ENCODE measurements around the gene LRRC40. TPM values are rescaled to one million over a fixed set of nuclear protein-coding genes. Genes with fewer than 3 reads are reported as not detected.

Gene LRRC40
- total and polyA plus RNA-seq, 8 donors, result 1.4 to 32.7 (median 5.9) TPM

DNA sequence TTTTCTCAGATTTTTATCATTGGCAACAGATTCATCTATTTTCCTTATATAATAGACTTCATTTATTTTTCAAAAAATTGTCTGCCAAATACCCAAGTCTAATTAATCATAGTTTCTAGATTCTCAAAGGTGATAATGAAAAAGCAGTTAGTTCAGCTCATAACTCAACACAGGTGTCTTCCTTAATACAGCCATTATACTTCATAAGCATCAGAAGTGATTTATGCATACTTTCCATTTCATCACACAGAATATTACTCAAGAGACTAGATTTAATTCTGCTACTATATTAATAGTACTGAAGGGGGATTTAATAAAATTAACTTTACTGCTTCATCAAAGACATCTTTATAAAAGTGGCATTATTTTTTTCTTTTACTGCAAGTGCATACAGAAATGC, 34.6 kb upstream of the LRRC40 start:
- intact Hi-C loops (cut with DNase I; ENCODE audit: low total_unique reads), result no loop called here
- Histone ChIP-seq H3K27ac (no peak overlapping the region), H3K4me3 (no peak overlapping the region), H3K36me3 (peaks cover 78 to 100% (median 100%) of the 10 kb centered on the region in 4 donors), H3K4me1 (no peaks in the 10 kb centered on the region), H3K9me3 (no peaks in the 10 kb centered on the region), H3K27me3 (no peaks in the 10 kb centered on the region)
- TF ChIP-seq POLR2AphosphoS5 (IDR thresholded peaks at IDR 0.05), result no peak
- TF ChIP-seq, protein P1, sequence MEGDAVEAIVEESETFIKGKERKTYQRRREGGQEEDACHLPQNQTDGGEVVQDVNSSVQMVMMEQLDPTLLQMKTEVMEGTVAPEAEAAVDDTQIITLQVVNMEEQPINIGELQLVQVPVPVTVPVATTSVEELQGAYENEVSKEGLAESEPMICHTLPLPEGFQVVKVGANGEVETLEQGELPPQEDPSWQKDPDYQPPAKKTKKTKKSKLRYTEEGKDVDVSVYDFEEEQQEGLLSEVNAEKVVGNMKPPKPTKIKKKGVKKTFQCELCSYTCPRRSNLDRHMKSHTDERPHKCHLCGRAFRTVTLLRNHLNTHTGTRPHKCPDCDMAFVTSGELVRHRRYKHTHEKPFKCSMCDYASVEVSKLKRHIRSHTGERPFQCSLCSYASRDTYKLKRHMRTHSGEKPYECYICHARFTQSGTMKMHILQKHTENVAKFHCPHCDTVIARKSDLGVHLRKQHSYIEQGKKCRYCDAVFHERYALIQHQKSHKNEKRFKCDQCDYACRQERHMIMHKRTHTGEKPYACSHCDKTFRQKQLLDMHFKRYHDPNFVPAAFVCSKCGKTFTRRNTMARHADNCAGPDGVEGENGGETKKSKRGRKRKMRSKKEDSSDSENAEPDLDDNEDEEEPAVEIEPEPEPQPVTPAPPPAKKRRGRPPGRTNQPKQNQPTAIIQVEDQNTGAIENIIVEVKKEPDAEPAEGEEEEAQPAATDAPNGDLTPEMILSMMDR (IDR thresholded peaks at IDR 0.05), result no peak
- no peak for TF ChIP-seq POLR2A (IDR thresholded peaks at IDR 0.05)
- no peak for TF ChIP-seq EP300 (IDR thresholded peaks at IDR 0.05)
- no peak for DNase-seq

DNA sequence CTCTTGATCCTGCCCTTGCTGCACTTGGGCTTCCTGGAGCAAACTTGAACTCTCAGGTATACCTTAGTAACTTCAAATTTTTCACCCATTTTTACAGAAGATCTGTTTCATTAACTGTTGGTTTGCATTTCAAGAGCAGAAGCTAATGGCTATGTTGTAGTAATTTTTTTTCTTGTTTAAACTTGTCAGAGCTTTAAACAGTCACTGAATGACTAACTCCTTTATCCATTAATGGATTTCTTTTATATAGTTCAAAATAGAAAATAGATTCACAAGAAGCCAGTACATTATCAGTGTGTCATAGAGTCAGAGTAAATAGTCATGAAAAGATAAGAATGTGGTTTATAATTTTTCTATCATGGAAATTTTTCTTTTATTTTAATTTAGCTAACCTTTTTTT, 29.4 kb upstream of the LRRC40 start:
- DNase-seq, result no peak

DNA sequence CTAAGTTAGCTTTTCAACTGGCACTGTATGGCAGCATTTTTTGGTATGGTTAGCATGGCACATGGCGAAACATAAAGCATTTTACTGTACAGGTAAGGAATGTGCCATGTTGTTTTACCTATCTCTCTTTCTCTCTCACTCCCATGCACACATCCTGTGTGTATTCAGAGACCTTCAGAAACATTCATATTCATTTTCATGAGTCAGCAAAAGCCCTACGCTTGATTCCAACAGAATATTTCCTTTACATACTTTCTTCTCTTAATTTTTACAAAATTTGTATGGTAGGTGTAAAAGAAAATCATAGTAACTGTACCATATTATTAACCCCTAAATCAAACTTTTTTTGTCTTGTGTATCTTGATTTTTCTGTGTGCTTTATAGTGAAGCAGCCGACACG, 26.1 kb upstream of the LRRC40 start:
- no peak for DNase-seq
- H3K36me3 ChIP-seq, result peaks cover 63 to 87% (median 84%) of the 10 kb centered on the region in 4 donors
- TF ChIP-seq POLR2AphosphoS5 (IDR thresholded peaks at IDR 0.05), result no peak
- TF ChIP-seq EP300 (IDR thresholded peaks at IDR 0.05), result no peak
- TF ChIP-seq, protein P1 (IDR thresholded peaks at IDR 0.05), result no peak
- TF ChIP-seq POLR2A (IDR thresholded peaks at IDR 0.05), result no peak
- H3K27ac ChIP-seq, result no peak overlapping the region
- intact Hi-C loops (cut with DNase I; ENCODE audit: low total_unique reads), result no loop called here
- 89 to 98% (median 97%) methylated on average over 4 of the region's 4 CpGs for WGBS, 5 donors
- H3K9me3 ChIP-seq, result no peaks in the 10 kb centered on the region
- H3K27me3 ChIP-seq, result no peaks in the 10 kb centered on the region
- no peak overlapping the region for H3K4me3 ChIP-seq
- H3K4me1 ChIP-seq, result peaks cover 7 to 32% (median 16%) of the 10 kb centered on the region in 4 donors

More for the DNA sequence above, 29.4 kb upstream of the LRRC40 start:
- H3K36me3 ChIP-seq, result peaks cover 86 to 100% (median 100%) of the 10 kb centered on the region in 4 donors
- H3K9me3 ChIP-seq, result no peaks in the 10 kb centered on the region
- no peaks in the 10 kb centered on the region for H3K27me3 ChIP-seq
- intact Hi-C loops (cut with DNase I; ENCODE audit: low total_unique reads), result no loop called here
- peaks cover 0 to 9% (median 0%) of the 10 kb centered on the region in 4 donors for H3K4me1 ChIP-seq
- H3K4me3 ChIP-seq, result no peak overlapping the region
- H3K27ac ChIP-seq, result no peak overlapping the region
- TF ChIP-seq POLR2A (IDR thresholded peaks at IDR 0.05), result no peak
- TF ChIP-seq, protein P1 (IDR thresholded peaks at IDR 0.05), result no peak
- TF ChIP-seq POLR2AphosphoS5 (IDR thresholded peaks at IDR 0.05), result no peak
- no peak for TF ChIP-seq EP300 (IDR thresholded peaks at IDR 0.05)

DNA sequence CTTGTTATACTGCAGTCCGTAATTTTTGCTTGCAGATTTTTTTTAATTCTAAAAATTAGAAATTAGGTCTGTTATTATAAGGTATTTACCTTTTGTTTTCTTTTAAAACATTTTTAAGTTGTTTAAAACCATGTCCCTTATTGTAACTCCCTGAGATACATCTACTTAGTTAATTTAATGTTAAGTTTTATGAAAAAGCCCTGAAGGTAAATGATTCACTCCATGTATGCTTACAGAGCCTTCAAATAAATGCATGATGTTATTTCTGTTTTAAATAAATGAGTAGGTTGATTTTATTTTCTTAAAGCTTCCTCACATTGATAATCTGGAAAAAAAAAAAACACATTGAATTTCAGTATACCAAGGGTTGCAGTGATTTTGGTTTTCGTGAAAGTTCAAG, 23.3 kb upstream of the LRRC40 start:
- H3K4me3 ChIP-seq, result no peak overlapping the region
- H3K27me3 ChIP-seq, result no peaks in the 10 kb centered on the region
- intact Hi-C loops (cut with DNase I; ENCODE audit: low total_unique reads), result no loop called here
- peaks cover 40 to 80% (median 74%) of the 10 kb centered on the region in 4 donors for H3K36me3 ChIP-seq
- H3K4me1 ChIP-seq, result peaks cover 10 to 49% (median 30%) of the 10 kb centered on the region in 4 donors
- TF ChIP-seq, protein P1 (IDR thresholded peaks at IDR 0.05), result no peak
- TF ChIP-seq POLR2A (IDR thresholded peaks at IDR 0.05), result no peak
- no peak overlapping the region for H3K27ac ChIP-seq
- WGBS, 5 donors, result 83 to 93% (median 91%) methylated on average over 2 of the region's 2 CpGs
- no peak for DNase-seq
- H3K9me3 ChIP-seq, result no peaks in the 10 kb centered on the region
